GM23338 (cell line): ENCODE data around the gene NCKAP1.

Source experiments
- EZH2 ChIP-seq: fragments of 200-600 bp; sonication (generic); IDR thresholded peaks from one replicate; pipeline ENCODE4 v1.8.0; 2017; ENCODE audit warnings: antibody characterized with exemption, mild to moderate bottlenecking, low read depth; ENCODE audit not compliant: unreplicated experiment
- EZH2phosphoT487 ChIP-seq: fragments of 200-600 bp; sonication (generic); IDR thresholded peaks from one replicate; pipeline ENCODE4 v1.8.1; 2018; ENCODE audit warnings: antibody characterized with exemption; ENCODE audit not compliant: unreplicated experiment
- NANOG ChIP-seq: IDR thresholded peaks from 2 replicates; pipeline ENCODE4 v1.6.1; 2016; ENCODE audit warnings: antibody characterized with exemption, borderline replicate concordance
- ZNF331 ChIP-seq: fragments of 250-450 bp; sonication (Bioruptor Pico); IDR thresholded peaks from 2 replicates; pipeline ENCODE4 v1.5.0; 2020; ENCODE audit warnings: low read depth, mild to moderate bottlenecking, moderate library complexity
- TF ChIP-seq, protein P1 (sequence below), 2 experiments: fragments of 200-600 bp in 1 of 2; sonication (generic) in 1 of 2; conservative IDR thresholded peaks; 2 replicates each; pipeline versions ENCODE4 v1.5.1 to v1.6.1; 2016 to 2017; ENCODE audit warnings: antibody characterized with exemption in 2 of 2, low read depth in 2 of 2, mild to moderate bottlenecking in 2 of 2, moderate library complexity in 1 of 2

- TF ChIP-seq EZH2phosphoT487 (no peak), EZH2 (no peak), ZNF331 (CRISPR knock-in tag) (no peak), NANOG (no peak)
- TF ChIP-seq, protein P1, sequence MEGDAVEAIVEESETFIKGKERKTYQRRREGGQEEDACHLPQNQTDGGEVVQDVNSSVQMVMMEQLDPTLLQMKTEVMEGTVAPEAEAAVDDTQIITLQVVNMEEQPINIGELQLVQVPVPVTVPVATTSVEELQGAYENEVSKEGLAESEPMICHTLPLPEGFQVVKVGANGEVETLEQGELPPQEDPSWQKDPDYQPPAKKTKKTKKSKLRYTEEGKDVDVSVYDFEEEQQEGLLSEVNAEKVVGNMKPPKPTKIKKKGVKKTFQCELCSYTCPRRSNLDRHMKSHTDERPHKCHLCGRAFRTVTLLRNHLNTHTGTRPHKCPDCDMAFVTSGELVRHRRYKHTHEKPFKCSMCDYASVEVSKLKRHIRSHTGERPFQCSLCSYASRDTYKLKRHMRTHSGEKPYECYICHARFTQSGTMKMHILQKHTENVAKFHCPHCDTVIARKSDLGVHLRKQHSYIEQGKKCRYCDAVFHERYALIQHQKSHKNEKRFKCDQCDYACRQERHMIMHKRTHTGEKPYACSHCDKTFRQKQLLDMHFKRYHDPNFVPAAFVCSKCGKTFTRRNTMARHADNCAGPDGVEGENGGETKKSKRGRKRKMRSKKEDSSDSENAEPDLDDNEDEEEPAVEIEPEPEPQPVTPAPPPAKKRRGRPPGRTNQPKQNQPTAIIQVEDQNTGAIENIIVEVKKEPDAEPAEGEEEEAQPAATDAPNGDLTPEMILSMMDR (conservative IDR thresholded peaks at IDR 0.05; ENCODE audit: low read depth in 2 of 2): no peak
Measured at GRCh38 chr2:182962641-182963040, 75.6 kb downstream of the NCKAP1 start.
